ENCODE measurements around the gene CNKSR3.

The CNKSR3 gene

DNA sequence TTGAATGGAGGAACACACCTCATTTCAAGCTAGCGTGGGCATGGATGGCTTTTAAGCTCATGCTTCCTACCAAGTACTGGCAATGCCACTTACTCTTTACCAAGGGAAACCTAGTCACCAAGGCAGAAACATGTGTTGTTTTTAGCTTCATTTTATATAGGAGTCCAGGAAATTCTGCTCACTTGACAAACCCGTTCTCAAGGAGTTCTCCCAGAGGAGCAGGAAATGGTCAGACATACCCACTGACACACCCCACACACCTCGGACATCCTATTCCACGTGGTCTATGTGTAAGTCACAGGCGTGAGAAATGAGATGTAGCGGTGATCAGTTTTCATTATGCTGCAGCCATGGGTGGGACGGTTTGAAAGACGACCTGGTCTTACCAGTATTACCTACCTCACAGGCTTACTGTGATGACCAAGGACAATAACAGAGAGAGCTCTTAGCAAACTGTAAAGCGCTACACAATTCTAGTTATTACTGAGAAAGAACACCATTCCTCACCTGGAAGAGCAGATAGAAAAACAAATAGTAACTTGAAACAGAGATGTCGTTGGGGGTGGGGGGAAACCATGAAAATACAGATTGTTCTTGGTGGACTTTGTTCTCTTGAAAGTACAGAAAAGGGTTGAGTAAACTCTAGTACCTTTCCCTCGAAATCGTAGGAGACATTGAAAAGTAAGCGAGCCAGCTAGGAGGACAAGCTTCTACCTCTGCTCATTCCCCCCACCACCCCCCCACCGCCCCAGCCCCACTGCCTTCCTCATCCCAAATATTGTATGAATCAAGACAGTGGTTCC is 1.7 kb downstream of the CNKSR3 start:
- no peak for TF ChIP-seq CSDC2 (CRISPR knock-in tag; IDR thresholded peaks at IDR 0.05)
- TF ChIP-seq, protein P1, sequence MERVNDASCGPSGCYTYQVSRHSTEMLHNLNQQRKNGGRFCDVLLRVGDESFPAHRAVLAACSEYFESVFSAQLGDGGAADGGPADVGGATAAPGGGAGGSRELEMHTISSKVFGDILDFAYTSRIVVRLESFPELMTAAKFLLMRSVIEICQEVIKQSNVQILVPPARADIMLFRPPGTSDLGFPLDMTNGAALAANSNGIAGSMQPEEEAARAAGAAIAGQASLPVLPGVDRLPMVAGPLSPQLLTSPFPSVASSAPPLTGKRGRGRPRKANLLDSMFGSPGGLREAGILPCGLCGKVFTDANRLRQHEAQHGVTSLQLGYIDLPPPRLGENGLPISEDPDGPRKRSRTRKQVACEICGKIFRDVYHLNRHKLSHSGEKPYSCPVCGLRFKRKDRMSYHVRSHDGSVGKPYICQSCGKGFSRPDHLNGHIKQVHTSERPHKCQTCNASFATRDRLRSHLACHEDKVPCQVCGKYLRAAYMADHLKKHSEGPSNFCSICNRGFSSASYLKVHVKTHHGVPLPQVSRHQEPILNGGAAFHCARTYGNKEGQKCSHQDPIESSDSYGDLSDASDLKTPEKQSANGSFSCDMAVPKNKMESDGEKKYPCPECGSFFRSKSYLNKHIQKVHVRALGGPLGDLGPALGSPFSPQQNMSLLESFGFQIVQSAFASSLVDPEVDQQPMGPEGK (CRISPR knock-in tag; IDR thresholded peaks at IDR 0.05; ENCODE audit: borderline replicate concordance) = no peak
- no peak for TF ChIP-seq TCF4 (CRISPR knock-in tag; IDR thresholded peaks at IDR 0.05; ENCODE audit: borderline replicate concordance)
- TF ChIP-seq, protein P2, sequence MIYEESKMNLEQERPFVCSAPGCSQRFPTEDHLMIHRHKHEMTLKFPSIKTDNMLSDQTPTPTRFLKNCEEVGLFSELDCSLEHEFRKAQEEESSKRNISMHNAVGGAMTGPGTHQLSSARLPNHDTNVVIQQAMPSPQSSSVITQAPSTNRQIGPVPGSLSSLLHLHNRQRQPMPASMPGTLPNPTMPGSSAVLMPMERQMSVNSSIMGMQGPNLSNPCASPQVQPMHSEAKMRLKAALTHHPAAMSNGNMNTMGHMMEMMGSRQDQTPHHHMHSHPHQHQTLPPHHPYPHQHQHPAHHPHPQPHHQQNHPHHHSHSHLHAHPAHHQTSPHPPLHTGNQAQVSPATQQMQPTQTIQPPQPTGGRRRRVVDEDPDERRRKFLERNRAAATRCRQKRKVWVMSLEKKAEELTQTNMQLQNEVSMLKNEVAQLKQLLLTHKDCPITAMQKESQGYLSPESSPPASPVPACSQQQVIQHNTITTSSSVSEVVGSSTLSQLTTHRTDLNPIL (CRISPR knock-in tag; IDR thresholded peaks at IDR 0.05; ENCODE audit: low read depth) = no peak
- no peak for TF ChIP-seq BACH2 (CRISPR knock-in tag; IDR thresholded peaks at IDR 0.05; ENCODE audit: borderline replicate concordance)
- no peak for TF ChIP-seq GLIS3 (CRISPR knock-in tag; IDR thresholded peaks at IDR 0.05)
- TF ChIP-seq ISL1 (CRISPR knock-in tag; IDR thresholded peaks at IDR 0.05) = no peak
- no peak for TF ChIP-seq TOX (CRISPR knock-in tag; IDR thresholded peaks at IDR 0.05; ENCODE audit: borderline replicate concordance)
- TF ChIP-seq SNAI2 (CRISPR knock-in tag; IDR thresholded peaks at IDR 0.05) = no peak
- ATAC-seq = no peak

DNA sequence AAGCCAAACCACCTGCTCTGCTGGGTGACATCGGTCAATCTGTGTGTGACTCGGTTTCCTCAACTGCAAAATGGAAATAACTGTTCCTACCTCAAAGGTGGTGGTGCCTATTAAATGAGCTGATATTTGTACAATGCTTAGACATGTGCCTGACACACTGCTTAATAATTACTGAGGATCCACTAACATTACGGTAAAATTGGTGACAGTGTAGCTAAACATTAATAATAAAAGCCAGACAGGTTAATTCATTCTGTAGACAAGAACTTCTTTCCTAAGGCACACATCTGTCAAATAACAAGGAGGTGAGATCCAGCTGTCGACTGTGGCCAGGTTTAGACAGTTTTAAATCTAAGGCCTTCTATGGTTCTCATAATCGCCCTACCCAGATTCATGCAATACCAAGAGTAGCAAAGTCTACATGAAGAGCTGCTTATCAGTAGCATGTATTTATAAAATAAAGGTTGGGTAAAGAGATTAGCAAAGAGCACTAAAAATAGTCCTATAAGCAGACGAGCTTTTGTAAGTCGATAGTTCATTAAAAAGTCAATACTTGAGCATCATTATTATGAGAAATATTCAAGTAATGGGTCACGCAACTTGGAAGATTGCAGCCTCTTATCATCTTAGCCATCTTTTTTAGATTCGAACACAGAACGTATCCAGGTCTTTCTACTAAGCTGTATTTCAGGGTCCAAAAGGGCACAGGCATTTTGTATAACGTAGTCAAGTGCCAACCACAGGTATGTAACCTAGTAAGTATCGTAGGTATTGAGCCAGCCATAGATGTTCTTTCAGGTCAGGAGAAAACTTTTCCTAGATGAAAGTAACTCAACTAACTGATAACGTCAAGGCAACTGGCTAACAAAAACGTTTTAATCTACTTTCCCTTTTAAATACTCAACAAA is 3.2 kb downstream of the CNKSR3 start:
- TF ChIP-seq ZFP30 (CRISPR knock-in tag; IDR thresholded peaks at IDR 0.05) = no peak
- no peak for TF ChIP-seq ZFP3 (CRISPR knock-in tag; IDR thresholded peaks at IDR 0.05)
- no peak for TF ChIP-seq CSDC2 (CRISPR knock-in tag; IDR thresholded peaks at IDR 0.05)
- TF ChIP-seq ZC3H10 (CRISPR knock-in tag; IDR thresholded peaks at IDR 0.05) = no peak
- no peak for TF ChIP-seq OSR1 (CRISPR knock-in tag; IDR thresholded peaks at IDR 0.05)
- TF ChIP-seq ESRRG (CRISPR knock-in tag; IDR thresholded peaks at IDR 0.05) = no peak
- no peak for TF ChIP-seq ZNF70 (CRISPR knock-in tag; IDR thresholded peaks at IDR 0.05)
- no peak for TF ChIP-seq BACH2 (CRISPR knock-in tag; IDR thresholded peaks at IDR 0.05; ENCODE audit: borderline replicate concordance)
- no peak for TF ChIP-seq ARNTL (CRISPR knock-in tag; IDR thresholded peaks at IDR 0.05; ENCODE audit: borderline replicate concordance, low read depth)
- no peak for TF ChIP-seq TCF4 (CRISPR knock-in tag; IDR thresholded peaks at IDR 0.05; ENCODE audit: borderline replicate concordance)
- TF ChIP-seq, protein P3, sequence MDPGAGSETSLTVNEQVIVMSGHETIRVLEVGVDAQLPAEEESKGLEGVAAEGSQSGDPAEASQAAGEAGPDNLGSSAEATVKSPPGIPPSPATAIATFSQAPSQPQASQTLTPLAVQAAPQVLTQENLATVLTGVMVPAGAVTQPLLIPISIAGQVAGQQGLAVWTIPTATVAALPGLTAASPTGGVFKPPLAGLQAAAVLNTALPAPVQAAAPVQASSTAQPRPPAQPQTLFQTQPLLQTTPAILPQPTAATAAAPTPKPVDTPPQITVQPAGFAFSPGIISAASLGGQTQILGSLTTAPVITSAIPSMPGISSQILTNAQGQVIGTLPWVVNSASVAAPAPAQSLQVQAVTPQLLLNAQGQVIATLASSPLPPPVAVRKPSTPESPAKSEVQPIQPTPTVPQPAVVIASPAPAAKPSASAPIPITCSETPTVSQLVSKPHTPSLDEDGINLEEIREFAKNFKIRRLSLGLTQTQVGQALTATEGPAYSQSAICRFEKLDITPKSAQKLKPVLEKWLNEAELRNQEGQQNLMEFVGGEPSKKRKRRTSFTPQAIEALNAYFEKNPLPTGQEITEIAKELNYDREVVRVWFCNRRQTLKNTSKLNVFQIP (CRISPR knock-in tag; IDR thresholded peaks at IDR 0.05; ENCODE audit: borderline replicate concordance, low read depth) = no peak
- TF ChIP-seq, protein P4, sequence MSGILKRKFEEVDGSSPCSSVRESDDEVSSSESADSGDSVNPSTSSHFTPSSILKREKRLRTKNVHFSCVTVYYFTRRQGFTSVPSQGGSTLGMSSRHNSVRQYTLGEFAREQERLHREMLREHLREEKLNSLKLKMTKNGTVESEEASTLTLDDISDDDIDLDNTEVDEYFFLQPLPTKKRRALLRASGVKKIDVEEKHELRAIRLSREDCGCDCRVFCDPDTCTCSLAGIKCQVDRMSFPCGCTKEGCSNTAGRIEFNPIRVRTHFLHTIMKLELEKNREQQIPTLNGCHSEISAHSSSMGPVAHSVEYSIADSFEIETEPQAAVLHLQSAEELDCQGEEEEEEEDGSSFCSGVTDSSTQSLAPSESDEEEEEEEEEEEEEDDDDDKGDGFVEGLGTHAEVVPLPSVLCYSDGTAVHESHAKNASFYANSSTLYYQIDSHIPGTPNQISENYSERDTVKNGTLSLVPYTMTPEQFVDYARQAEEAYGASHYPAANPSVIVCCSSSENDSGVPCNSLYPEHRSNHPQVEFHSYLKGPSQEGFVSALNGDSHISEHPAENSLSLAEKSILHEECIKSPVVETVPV (CRISPR knock-in tag; IDR thresholded peaks at IDR 0.05) = no peak
- TF ChIP-seq, protein P1 (CRISPR knock-in tag; IDR thresholded peaks at IDR 0.05; ENCODE audit: borderline replicate concordance) = no peak
- no peak for ATAC-seq

DNA sequence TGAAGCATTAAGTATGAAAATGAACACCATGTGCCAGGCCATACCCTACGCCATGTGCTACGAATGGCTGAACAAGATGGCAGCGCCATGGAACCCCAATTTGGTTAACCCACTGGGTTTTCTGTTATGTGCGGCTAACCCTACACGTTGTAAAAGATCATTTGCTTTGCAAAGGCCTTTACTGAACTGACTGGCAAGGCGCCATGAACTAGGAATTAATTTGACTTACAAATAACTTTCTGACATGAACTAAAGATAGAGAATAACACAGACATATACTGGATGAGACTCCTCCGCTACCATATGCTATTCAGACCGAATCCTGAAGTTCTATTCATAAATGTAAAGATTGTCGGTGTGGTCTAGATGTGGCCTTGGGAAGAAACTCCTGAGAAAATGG is 3.9 kb downstream of the CNKSR3 start:
- TF ChIP-seq RARB (CRISPR knock-in tag; IDR thresholded peaks at IDR 0.05) (no peak), ESRRG (CRISPR knock-in tag; IDR thresholded peaks at IDR 0.05) (no peak), TOX (CRISPR knock-in tag; IDR thresholded peaks at IDR 0.05; ENCODE audit: borderline replicate concordance) (no peak), CSDC2 (CRISPR knock-in tag; IDR thresholded peaks at IDR 0.05) (no peak), ARNTL (CRISPR knock-in tag; IDR thresholded peaks at IDR 0.05; ENCODE audit: borderline replicate concordance, low read depth) (no peak), ZC3H10 (CRISPR knock-in tag; IDR thresholded peaks at IDR 0.05) (no peak), GLIS3 (CRISPR knock-in tag; IDR thresholded peaks at IDR 0.05) (no peak), PPARA (CRISPR knock-in tag; IDR thresholded peaks at IDR 0.05; ENCODE audit: borderline replicate concordance) (no peak)
- TF ChIP-seq, protein P5, sequence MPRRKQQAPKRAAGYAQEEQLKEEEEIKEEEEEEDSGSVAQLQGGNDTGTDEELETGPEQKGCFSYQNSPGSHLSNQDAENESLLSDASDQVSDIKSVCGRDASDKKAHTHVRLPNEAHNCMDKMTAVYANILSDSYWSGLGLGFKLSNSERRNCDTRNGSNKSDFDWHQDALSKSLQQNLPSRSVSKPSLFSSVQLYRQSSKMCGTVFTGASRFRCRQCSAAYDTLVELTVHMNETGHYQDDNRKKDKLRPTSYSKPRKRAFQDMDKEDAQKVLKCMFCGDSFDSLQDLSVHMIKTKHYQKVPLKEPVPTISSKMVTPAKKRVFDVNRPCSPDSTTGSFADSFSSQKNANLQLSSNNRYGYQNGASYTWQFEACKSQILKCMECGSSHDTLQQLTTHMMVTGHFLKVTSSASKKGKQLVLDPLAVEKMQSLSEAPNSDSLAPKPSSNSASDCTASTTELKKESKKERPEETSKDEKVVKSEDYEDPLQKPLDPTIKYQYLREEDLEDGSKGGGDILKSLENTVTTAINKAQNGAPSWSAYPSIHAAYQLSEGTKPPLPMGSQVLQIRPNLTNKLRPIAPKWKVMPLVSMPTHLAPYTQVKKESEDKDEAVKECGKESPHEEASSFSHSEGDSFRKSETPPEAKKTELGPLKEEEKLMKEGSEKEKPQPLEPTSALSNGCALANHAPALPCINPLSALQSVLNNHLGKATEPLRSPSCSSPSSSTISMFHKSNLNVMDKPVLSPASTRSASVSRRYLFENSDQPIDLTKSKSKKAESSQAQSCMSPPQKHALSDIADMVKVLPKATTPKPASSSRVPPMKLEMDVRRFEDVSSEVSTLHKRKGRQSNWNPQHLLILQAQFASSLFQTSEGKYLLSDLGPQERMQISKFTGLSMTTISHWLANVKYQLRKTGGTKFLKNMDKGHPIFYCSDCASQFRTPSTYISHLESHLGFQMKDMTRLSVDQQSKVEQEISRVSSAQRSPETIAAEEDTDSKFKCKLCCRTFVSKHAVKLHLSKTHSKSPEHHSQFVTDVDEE (CRISPR knock-in tag; IDR thresholded peaks at IDR 0.05) = no peak

More for the DNA sequence above, 3.9 kb downstream of the CNKSR3 start:
- no peak for ATAC-seq

Data from SK-N-SH treated with all-trans-retinoic acid at 6 μM for 48 hours (cell line).